HG02852 (cell line): ENCODE data around the gene CRYBA4.

ENCODE experiments used
- ATAC-seq: cut with Tn5 transposase; IDR thresholded peaks from one replicate; pipeline ENCODE4 v1.9.1; 2021; ENCODE audit warnings: mild to moderate bottlenecking, moderate library complexity; ENCODE audit not compliant: unreplicated experiment

The CRYBA4 gene

GRCh38 chr22:26620197-26620596, 1.6 kb upstream of the CRYBA4 start:
- ATAC-seq, result no peak

DNA sequence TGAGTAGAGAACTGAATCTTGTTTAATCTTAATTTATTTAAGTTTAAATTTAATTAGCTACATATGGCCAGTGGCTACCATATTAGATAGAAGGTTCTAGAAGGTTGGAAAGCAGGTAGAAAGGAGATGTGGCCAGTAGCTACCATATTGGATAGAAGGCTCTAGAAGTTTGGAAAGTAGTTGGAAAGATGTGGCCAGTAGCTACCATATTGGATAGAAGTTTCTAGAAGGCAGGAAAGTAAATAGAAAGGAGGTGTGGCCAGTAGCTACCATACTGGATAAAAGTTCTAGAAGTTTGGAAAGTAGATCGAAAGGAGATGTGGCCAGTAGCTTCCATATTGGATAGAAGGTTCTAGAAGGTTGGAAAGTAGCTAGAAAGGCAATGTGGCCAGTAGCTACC, 2.2 kb downstream of the CRYBA4 start:
- no peak for ATAC-seq

GRCh38 chr22:26624803-26625202, 3.0 kb downstream of the CRYBA4 start:
- no peak for ATAC-seq

GRCh38 chr22:26629988-26630761, 8.4 kb downstream of the CRYBA4 start:
- no peak for ATAC-seq

GRCh38 chr22:26631282-26631681, 9.5 kb downstream of the CRYBA4 start:
- no peak for ATAC-seq

GRCh38 chr22:26632422-26633155, 10.8 kb downstream of the CRYBA4 start:
- no peak for ATAC-seq

- ATAC-seq, result no peak
Observed at GRCh38 chr22:26634189-26634588, 12.4 kb downstream of the CRYBA4 start.

GRCh38 chr22:26635117-26635516, 13.4 kb downstream of the CRYBA4 start:
- ATAC-seq, result no peak

DNA sequence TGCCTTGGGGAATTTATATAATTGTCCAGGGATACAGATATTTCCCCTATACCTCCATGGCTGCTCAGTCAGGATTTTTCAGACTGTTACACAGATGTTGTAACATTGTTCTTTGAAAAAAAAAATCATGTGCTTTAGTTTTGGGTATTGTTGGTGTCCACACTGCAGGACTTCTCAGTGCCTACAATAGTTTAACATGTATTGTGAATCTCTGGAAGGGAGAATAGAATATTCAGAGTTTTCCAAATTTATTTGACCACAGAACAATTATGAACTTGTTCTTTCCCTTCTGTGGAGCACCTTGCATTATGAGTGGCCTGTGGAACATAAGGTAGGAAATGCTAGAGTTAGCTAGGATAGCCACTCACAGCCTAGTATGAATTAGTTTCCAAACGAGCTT, 14.5 kb downstream of the CRYBA4 start:
- ATAC-seq, result no peak

DNA sequence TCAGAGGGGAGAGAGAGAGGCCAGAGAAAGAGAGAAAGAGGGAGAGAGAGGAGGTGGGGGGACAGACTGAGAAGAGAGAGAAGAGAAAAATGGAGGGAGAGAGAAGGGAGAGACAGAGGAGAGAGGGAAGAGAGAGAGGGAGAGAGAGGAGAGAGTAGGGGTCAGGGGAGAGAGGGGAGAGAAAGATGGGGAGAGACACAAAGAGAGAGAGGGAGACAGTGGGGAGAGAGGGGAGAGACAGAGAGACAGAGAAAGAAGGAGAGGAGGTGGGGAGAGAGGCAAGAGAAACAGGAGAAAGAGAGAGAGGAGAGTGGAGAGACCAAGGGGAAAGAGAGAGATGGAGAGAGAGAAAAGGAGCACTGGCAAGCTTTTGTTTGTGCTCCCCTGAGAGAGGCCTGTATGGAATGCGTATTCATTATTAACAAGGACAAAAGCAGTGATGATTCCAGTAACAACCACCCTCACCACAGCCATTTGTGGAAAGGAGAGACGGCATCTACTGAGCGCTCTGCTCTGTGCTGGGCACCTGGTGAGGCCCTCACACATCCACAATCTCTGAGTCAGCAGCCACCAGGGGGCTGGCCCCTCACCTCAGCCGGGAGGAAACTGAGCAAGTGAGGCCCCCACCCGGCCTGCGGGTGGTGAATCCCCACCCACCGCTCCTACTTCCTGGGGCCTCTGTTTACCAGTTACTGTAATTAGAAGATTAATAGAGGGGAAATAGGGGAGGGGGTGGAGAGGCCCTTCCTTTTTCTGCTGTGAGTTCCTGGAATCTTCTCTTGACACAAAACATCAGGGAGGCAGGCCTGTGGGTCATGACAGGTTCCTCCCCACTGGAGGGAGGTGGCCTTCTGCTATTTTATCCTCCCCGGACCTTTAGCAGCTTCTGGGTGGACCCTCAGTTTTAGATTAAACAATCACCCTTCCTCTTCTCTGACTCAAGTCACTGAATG, 21.0 kb downstream of the CRYBA4 start:
- ATAC-seq, result no peak

DNA sequence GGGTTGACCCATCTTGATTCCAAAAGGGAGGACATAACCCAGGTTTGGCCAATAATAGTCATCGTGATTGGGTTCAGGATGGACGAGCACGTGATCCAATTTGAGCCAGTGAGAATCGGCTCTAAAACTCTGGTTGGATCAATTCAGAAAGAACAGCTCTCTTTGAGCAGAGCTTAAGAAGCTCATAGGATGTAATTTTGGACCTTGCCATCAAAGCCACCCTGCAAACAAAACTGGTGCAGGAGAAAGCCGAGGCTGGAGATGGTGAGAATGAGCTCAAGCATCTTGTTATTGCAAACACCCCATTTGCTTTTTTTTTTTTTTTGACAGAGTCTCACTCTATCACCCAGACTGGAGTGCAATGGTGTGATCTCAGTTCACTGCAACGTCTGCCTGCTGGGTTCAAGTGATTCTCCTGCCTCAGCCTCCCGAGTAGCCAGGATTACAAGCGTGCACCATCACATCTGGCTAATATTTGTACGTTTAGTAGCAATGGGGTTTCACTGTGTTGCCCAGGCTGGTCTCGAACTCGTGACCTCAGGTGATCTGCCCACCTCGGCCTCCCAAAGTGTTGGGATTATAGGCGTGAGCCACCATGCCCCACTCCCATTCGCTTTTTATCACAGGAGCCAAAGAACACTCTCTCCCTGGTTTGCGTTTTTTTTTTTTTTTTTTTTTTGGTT, 21.8 kb downstream of the CRYBA4 start:
- no peak for ATAC-seq

GRCh38 chr22:26646158-26646557, 24.4 kb downstream of the CRYBA4 start:
- no peak for ATAC-seq

DNA sequence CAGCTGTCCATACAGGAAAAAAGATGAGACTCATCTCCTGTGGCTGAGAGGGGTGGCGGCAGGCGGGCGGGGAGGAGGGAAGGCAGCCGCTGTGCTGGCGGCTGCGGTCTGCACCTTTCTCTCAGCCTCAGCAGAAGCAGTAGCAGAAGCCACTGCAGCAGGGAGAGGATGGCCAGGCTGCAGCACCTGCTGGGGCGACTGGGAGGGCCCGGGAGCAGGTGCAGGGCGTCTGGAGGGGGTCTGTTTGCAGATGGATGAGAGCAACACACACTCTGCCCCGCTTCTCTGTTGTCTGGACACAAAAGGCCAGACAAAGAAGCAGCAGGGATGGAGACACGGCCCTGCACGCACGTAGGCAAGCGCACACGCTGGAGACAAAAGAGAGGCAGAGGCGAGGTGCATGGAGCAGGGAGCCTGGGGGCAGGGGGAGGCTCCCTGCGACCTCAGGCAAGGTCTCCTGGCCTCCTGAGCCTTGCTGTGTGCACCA, 26.3 kb downstream of the CRYBA4 start:
- no peak for ATAC-seq

DNA sequence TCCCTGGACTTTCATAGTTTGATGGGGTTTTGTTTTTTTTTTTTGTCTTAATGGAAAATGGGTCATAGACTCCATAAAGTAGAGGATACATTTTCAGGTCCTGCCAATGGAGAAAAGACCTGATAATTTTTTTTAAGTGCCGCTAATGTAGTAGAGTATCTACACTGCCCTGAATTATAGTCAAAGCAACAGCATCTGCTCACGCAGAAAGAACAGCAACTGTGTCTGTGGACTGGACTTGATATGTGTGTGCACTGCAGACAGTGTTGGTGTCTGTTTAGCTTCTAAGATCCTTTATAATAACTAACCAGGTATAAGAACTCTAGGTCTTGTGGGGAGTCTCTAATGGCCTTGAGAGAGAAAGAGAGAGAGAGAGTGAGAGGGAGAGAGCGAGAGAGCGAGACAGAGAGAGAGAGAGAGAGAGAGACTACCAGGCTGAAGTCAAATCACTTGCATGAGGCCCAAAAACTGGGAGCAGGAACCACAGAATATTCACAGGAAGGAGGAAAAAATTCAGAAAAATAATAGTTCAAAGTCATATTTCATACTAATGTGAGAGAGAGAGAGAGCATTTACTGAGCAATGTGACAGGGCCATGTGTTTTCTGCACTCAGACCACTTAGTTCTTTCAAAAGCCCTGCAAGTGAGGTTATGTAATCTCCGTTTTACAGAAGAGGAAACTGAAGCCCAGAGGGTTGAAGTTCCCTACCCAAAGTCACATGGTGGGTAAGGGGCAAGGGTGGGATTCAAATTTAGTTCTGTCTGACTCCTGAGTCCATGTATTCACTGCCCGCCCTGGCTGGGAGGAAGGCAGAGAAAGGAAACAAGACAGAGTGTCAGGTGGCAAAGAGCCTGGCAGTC, 27.0 kb downstream of the CRYBA4 start:
- no peak for ATAC-seq

DNA sequence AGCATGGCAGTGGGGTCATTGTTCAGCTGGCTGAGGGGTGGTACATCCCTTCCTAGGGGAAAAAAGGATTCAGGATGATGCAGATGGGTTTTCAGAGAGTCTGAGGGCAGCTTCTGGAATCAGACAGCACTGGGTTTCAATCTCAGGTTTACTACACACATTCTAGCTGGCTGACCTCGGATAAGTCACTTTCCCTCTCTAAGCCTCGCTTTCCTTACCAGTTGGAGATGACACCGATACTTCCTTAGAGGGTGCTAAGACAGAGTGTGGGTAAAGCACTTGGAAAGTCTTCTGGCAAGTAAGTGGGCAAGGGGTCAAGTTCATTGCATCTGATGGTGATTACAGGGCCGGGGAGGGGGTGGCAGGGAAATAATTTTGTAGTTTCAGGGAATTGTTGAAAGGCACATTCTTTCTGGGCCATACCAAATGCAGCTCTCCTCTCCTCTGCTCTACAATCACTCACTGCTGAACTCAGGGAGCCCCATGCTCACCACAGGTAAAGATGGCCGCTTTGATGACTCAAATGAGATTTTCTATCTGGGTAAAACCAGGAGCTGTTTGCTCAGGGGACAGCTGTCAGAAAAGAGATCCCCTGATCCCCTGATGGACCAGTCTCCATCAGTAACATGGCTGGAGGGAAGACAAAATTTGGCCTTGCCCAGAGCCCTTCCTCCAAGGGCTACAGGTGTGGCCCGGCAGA, 29.1 kb downstream of the CRYBA4 start:
- ATAC-seq, result no peak

DNA sequence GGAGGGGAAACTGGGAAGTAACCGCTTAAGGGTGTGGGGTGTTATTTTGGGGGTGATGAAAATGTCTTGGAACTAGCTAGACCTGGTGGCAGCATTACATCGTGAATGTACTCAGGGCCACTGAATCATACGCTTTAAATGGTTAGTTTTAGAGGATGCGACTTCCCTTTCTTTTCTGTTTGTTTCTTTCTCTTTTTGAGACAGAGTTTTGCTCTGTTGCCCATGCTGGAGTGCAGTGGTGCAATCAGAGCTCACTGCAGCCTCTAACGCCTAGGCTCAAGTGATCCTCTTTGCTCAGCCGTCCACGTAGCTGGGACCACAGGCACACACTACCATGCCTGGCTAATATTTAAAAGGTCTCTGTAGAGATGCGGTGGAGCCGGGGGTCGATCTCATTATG, 30.1 kb downstream of the CRYBA4 start:
- ATAC-seq, result no peak

GRCh38 chr22:26656891-26657851, 35.4 kb downstream of the CRYBA4 start, which contains the start of gene MIAT:
Gene MIAT, plus strand, starts transcription at chr22:26657588.
- ATAC-seq, result no peak

GRCh38 chr22:26658161-26658560, 36.4 kb downstream of the CRYBA4 start:
- no peak for ATAC-seq
